GM21723 (cell line): ENCODE measurements around the gene SNRPD1.
"Not testable (repeated sequence)": the region's sequence is repeated elsewhere in the genome, so short reads cannot be mapped to it uniquely, and the experiment has no call there.

ENCODE experiments used
- ATAC-seq: cut with Tn5 transposase; IDR thresholded peaks from one replicate; pipeline ENCODE4 v1.9.1; 2021; ENCODE audit warnings: mild to moderate bottlenecking, moderate library complexity; ENCODE audit not compliant: unreplicated experiment

SNRPD1 gene

DNA sequence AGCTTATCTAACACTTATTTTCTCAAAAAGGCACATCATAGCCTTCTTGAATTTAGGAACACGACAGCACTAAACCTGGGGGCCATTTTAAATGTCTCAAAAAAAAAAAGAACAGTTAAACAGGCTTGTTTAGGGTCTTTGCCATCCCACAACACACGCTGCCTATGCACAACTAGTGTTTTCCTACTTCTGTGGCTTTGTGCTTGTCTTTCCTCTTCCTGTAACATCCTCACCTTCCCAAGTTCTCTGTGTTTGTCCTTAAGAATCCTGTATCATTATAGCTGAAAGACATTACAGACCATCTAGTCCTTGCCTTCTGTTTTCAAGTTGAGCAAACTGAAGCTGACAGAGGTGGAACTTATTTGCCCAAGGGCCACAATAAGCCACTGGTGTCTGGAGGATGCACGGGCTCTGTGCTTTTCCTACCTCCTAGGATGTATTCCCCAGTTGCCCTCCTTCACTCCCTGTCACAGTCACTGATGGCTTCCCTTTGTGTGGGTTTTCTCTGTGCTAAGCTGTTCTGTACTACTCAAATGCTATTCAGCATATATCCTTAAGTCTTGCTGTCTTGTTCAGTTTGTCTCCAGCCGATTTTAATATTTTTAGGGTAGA is 22.6 kb downstream of the SNRPD1 start:
- no peak for ATAC-seq

DNA sequence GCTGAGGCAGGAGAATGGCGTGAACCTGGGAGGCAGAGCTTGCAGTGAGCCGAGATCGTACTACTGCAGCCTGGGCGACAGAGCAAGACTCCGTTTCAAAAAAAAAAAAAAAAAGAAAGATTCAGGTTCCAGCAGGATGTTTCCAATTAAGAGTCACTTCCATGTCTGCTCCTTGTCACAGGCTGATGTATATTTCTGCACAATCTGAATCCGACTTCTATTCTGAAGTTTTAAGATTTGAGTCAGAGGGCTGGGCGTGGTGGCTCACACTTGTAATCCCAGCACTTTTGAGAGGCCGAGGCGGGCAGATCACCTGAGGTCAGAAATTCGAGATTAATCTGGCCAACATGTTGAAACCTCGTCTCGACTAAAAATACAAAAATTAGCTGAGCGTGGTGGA is 24.7 kb downstream of the SNRPD1 start:
- ATAC-seq = no peak

DNA sequence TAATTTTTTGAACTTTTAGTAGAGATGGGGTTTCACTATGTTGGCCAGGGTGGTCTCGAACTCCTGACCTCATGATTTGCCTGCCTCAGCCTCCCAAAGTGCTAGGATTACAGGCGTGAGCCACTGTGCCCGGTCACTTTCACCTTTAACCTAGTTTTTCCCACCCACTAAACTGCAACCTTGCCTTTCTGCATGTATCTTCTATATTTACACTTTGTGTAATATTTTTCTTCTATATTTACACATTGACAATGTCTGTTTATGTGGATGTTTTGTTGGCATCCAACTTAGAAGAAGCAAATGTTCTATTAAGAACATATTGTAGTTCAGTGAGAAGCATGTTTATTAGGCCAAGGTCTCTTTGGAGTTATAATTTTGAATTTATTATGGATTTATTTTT is 26.7 kb downstream of the SNRPD1 start:
- no peak for ATAC-seq

DNA sequence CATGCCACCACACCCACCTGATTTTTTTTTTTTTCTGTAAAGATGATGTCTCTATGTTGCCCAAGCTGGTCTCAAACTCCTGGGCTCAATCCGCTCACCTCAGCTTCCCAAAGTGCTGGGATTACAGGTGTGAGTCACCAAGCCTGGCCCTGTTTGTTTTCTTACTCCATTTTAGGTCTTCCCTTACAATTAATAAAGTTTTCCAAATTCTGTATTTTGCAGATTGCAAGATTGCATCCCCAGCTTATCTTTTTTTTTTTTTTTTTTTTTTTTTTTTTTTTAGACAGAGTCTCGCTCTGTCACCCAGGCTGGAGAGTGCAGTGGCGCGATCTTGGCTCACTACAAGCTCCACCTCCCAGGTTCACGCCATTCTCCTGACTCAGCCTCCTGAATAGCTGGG is 28.3 kb downstream of the SNRPD1 start:
- ATAC-seq = not testable (repeated sequence)

DNA sequence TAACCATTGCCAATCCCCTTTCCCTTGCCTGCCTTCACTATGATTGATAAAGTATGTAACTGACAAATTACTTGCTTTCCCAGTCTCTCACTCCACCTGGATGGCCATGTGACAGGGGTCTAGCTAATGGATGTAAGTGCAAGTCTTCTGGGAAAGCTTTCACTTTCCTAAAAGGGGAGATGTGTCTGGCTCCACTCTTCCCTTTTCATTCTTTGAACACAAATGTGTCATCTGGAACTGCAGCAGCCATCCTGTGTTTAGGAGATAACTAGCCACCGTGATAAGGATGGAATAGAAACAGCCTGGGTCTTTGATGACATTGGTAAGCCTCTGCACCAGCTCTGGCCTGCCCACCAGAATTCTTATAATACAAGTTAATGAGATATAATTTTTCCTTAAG is 38.2 kb downstream of the SNRPD1 start:
- ATAC-seq = no peak

DNA sequence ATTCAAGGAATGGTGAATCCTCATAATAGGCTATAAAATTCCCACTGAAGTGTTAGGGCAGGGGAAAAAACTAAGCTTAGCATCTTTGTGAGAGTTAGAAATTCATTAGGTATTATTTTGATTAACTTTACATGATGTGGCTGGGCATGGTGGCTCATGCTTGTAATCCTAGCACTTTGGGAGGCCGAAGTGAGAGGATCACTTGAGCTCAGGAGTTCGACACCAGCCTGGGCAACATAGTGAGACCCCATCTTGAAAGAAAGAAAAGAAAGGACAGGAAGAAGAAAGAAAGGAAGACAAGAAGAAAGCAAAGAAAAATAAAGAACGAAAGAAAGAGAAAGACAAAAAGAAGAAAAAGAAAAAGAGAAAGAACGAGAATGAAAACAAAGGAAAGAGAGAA is 40.0 kb downstream of the SNRPD1 start:
- no peak for ATAC-seq

DNA sequence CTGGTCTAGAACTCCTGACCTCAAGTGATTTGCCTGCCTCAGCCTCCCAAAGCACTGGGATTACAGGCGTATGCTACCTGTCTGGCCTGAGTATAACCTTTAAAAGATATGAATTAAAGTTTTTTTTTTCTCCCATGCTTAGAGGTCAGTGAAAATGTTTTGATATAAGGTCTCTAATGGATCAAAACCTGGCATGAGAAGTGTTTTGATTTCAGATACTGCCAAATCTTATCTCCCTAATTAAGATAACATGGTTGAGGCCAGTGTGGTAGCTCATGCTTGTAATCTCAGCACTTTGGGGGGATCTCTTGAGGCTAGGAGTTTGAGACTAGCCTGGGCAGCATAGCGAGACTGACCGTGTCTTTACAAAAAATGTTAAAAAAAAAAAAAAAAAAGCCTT is 41.2 kb downstream of the SNRPD1 start:
- no peak for ATAC-seq

DNA sequence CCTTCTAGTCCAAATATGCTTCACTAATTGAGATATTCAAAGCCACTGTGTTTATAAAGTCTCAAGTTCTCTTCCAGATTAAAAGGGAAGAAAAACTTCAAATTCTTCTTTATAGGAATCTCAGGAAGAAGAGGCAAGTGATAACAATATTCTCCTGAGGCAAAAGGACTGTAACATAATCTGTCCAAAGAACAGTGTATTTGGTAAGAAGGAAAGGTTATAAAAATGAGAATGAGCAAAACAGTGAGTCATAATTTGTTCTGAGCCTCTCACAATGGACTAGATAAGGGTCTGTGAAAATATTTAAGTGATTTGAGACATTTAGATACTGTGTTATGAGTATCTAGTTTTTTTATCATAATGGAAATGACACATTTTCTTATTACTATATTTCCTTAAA is 44.3 kb downstream of the SNRPD1 start:
- no peak for ATAC-seq

DNA sequence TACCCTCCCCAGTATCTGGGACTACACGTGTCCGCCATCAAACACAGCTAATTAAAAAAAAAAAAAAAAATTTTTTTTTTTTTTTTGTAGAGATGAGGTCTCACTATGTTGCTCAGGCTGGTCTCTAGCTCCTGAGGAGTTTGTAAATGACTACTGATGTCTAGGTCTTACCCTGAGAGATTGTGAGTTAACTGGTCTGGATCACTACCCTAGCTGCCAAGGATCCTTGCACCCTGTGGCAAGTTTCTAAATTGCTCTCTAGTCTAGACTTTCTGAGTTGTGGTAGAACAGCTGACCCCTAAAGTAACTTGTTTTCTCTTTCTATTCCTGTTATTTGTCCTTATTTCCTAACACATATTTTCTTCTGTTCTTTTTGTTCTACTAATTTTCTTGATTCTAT is 48.0 kb downstream of the SNRPD1 start:
- ATAC-seq = no peak

DNA sequence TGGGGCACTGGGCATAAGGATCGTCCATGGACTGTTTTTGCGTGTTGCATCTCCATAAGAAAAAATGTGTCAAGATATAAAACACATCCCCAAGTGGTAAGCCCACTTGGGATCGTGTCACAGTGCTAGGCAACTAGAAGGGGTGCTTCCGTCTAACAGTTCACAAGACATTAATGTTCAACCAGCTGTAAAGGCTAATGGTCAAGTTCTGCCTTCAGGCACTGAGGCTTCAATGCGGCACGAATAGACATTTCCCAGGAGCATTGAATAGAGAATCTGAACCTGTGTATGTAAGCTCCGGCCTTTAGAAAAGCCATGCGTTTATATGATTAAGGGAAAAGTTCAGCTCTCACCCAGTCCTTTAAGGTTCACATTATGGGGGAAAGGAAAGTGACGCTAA is 50.5 kb downstream of the SNRPD1 start:
- no peak for ATAC-seq

DNA sequence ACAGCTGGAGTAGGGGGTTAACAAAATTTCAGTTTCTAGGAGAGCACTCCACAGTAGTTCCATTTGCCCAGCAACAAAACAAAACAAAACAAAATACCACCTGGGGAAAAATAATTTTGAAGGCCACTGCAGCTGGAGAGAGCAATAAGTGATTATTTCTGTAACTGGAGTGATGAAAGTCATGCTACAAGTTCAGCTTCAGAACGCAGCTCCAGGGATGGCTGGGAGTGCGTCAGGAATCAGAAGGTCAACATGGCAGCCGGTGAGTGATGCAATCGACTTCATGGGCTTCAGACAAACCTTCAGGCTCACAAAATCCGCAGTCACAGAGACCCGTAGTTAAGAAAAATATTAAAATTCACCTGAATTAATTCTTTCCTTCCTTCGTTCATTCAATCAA is 51.5 kb downstream of the SNRPD1 start:
- ATAC-seq = no peak

DNA sequence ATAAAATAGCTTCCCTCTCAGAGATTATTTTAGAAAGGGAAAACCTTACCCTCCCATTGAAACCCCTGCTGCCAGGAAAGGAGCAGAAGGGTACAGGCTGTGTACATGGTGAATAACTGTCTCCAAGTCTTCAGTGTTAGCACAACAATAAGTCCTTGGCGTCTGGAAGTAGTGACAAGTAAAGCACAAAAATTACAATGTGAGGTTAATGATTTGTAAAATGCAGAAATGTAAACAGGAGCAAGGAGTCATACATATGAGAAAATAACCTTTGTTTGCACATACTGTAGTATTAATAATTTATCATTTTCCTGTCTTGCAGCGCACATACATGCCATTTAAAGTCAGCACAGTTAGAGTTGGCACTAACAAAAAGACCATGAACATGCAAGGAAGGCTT is 52.0 kb downstream of the SNRPD1 start:
- no peak for ATAC-seq

DNA sequence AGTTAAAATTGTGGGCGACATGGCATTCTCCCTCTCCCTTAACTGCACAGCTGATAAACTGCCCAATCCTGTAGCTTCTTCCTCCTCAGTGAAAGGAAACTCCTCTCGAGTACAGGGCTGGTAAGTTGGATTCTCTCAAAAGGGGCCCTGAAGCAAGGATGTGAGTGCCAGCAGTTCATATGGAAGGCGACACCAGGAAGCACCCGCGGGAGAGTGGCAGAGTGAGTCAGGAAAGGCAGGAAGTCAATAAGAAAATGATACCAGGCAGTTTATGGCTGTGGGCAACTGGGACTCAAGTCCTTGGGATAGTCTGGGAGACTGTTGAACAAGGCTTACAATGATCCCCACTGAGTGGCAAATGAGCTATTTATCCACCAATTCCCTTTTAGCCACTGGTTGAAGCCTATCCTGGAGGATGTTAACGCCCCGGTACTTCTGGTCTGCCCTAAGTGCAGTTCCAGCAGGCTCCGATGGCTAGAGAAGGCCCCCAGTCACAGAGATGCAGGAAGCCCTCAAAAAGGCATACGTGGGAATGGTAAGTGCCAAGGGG is 57.7 kb downstream of the SNRPD1 start:
- ATAC-seq = no peak

DNA sequence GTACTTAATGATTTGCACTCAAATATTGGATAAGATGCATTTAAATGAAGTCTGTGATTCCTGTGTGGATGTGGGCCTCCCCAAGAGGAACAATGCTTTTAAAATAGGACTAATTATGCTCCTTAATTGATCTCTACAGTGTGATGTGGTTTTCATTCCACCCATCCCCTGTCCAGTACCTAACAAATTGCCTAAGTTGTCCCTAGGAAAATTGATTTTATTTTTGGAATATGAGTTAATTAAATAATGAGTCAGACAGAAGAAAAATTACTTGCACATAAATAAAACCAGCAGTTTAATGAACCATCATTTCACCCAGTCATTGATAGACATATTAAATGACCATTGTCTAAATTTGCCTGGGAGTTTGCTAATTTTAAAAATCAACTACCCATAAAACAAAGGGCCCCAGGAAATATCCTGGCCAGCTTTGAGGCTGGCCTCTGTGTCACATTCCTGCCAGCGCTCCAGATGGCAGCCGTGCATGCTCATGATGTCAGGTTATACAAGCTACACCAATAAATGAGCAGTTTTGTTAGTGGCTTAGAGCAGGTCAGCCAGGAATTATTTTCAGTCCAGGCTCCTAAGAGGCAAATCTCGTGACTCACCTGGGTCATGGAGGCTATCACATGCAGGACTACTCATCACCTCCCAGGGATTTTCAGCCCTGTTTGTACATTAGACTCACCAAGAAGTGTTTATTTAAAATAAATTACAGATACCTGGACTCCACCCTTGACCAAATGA is 60.6 kb downstream of the SNRPD1 start:
- ATAC-seq = no peak

DNA sequence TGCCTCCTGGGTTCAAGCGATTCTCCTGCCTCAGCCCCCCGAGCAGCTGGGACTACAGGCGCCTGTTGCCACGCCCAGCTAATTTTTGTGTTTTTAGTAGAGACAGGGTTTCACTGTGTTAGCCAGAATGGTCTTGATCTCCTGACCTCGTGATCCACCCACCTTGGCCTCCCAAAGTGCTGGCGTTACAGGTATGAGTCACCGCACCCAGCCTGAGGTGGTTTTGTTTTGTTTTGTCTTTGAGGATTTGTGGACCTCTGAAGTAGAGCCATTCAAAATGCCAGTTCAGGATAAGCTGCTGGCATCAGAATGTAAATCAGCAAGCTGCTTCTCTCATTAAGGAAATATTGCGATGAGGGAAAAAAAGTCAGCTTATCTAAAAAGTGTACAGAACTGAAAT is 63.2 kb downstream of the SNRPD1 start:
- not testable (repeated sequence) for ATAC-seq

DNA sequence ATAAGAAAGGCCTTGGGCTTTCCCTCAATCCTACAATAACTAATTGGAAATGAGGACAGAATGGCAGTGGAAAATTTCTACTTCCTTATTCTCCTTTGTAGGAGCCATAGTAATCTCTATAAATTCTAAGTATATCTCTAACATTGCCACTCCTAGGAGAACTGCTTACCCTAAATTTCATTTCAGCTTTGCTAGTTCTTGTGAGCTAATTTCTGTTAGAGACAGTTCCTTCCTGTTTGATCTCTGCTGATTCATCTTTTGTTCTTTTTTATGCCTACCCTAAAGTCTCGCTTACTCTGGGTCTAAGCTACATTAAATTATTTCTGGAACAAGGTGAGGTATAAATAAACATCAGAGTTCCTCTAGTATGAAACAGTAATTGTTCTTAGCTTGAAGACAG is 66.7 kb downstream of the SNRPD1 start:
- ATAC-seq = no peak

DNA sequence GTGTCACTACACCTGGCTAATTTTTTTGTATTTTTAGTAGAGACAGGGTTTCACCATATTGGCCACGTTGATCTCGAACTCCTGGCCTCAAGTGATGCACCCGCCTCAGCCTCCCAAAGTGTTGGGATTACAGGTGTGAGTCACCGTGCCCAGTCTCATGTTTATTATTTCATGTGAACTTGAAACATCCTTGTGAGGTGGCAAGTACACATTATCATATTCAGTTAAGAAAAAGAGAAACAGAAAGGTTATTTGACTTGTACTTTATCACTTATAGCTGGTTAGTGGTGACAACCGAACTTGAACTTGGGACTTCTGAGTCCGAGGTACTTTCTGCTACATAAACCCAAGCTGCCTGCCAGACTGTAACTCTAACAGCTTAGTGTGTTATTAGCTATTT is 68.0 kb downstream of the SNRPD1 start:
- ATAC-seq = no peak

DNA sequence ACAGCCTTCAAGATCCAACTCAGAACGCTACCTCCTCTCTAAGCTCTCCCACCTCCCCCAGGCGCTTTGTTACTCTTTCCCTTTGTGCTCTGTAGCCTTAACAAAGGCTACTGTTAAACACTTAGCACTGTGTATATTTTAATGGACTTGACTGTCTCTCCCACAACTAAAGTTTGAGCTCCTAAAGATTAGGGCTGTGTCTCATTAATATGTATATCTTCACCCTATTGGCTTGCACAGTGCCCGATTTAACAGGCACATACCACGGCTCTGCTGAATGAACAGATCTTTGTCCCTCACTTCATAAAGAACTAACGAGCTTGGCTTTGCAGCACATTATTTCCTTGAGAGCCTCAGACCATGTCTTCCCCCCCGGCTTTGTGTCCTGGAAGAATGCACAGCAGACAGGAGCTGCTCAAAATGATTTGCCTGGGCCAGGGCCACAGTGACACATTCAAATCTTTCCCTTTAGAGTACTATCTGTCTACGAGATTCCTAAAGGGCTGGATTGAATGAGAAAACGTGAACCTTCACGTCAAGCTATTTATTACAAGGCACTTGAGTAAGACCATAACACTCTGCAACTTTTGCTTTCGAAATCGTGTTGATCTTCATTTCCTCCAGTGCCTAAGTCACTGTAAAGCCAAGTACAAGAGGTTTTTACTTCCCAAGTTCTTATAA is 70.4 kb downstream of the SNRPD1 start:
- ATAC-seq = peak; percentile 47
